HUES48 (cell line): ENCODE data around the gene COQ8B.

ENCODE experiments used
- H3K27ac ChIP-seq: one replicate; pipeline ENCODE4 v1.7.0; 2013; ENCODE audit warnings: low read depth, low read length, inconsistent platforms
- H3K27me3 ChIP-seq: 2 replicates; pipeline ENCODE4 v1.6.1; 2013; ENCODE audit warnings: mild to moderate bottlenecking, low read length; ENCODE audit not compliant: control insufficient read depth, insufficient read depth
- H3K36me3 ChIP-seq: 2 replicates; pipeline ENCODE4 v1.6.1; 2013; ENCODE audit warnings: low read length; ENCODE audit not compliant: control insufficient read depth, insufficient read depth
- H3K4me1 ChIP-seq: 2 replicates; pipeline ENCODE4 v1.6.1; 2013; ENCODE audit warnings: mild to moderate bottlenecking, low read length; ENCODE audit not compliant: control insufficient read depth, insufficient read depth
- H3K4me3 ChIP-seq: 2 replicates; pipeline ENCODE4 v1.5.1; 2013; ENCODE audit warnings: mild to moderate bottlenecking, low read depth, low read length
- H3K9ac ChIP-seq: 2 replicates; pipeline ENCODE4 v1.6.1; 2013; ENCODE audit warnings: mild to moderate bottlenecking, low read depth, low read length, moderate library complexity
- H3K9me3 ChIP-seq: 2 replicates; pipeline ENCODE4 v1.6.1; 2013; ENCODE audit warnings: low read length; ENCODE audit not compliant: control insufficient read depth, insufficient read depth

The COQ8B gene

GRCh38 chr19:40677156-40677555, 39.5 kb downstream of the COQ8B start:
- H3K9ac ChIP-seq: no peak overlapping the region
- peaks cover 73% of the 10 kb centered on the region for H3K36me3 ChIP-seq
- H3K27ac ChIP-seq: no peak overlapping the region
- H3K4me3 ChIP-seq: no peak overlapping the region
- H3K4me1 ChIP-seq: no peaks in the 10 kb centered on the region
- no peaks in the 10 kb centered on the region for H3K27me3 ChIP-seq
- no peaks in the 10 kb centered on the region for H3K9me3 ChIP-seq

- Histone ChIP-seq H3K36me3 (peaks cover 86% of the 10 kb centered on the region), H3K9me3 (no peaks in the 10 kb centered on the region), H3K27me3 (no peaks in the 10 kb centered on the region), H3K4me1 (no peaks in the 10 kb centered on the region), H3K27ac (no peak overlapping the region), H3K9ac (no peak overlapping the region), H3K4me3 (no peak overlapping the region)
Observed at GRCh38 chr19:40674291-40674690, 42.4 kb downstream of the COQ8B start.

GRCh38 chr19:40673397-40673796, 43.3 kb downstream of the COQ8B start:
- Histone ChIP-seq H3K4me1 (no peaks in the 10 kb centered on the region), H3K27me3 (no peaks in the 10 kb centered on the region), H3K27ac (no peak overlapping the region), H3K4me3 (no peak overlapping the region), H3K9ac (no peak overlapping the region), H3K9me3 (no peaks in the 10 kb centered on the region), H3K36me3 (peaks cover 91% of the 10 kb centered on the region)

GRCh38 chr19:40672573-40673299, 44.0 kb downstream of the COQ8B start:
- H3K9ac ChIP-seq: no peak overlapping the region
- H3K27ac ChIP-seq: no peak overlapping the region
- H3K4me3 ChIP-seq: no peak overlapping the region
- no peaks in the 10 kb centered on the region for H3K9me3 ChIP-seq
- no peaks in the 10 kb centered on the region for H3K4me1 ChIP-seq
- no peaks in the 10 kb centered on the region for H3K27me3 ChIP-seq
- H3K36me3 ChIP-seq: peaks cover 91% of the 10 kb centered on the region

- Histone ChIP-seq H3K27me3 (no peaks in the 10 kb centered on the region), H3K27ac (no peak overlapping the region), H3K9ac (no peak overlapping the region), H3K4me3 (no peak overlapping the region), H3K9me3 (no peaks in the 10 kb centered on the region), H3K36me3 (peaks cover 91% of the 10 kb centered on the region), H3K4me1 (no peaks in the 10 kb centered on the region)
Observed at GRCh38 chr19:40672038-40672437, 44.6 kb downstream of the COQ8B start.

GRCh38 chr19:40671404-40671803, 45.3 kb downstream of the COQ8B start:
- H3K27me3 ChIP-seq: no peaks in the 10 kb centered on the region
- H3K27ac ChIP-seq: no peak overlapping the region
- no peak overlapping the region for H3K9ac ChIP-seq
- H3K36me3 ChIP-seq: peaks cover 89% of the 10 kb centered on the region
- H3K4me1 ChIP-seq: no peaks in the 10 kb centered on the region
- no peaks in the 10 kb centered on the region for H3K9me3 ChIP-seq
- H3K4me3 ChIP-seq: no peak overlapping the region

GRCh38 chr19:40668991-40669614, 47.6 kb downstream of the COQ8B start:
- Histone ChIP-seq H3K4me1 (no peaks in the 10 kb centered on the region), H3K9ac (no peak overlapping the region), H3K27ac (no peak overlapping the region), H3K9me3 (no peaks in the 10 kb centered on the region), H3K36me3 (peaks cover 72% of the 10 kb centered on the region), H3K4me3 (no peak overlapping the region), H3K27me3 (no peaks in the 10 kb centered on the region)

- H3K4me1 ChIP-seq: no peaks in the 10 kb centered on the region
- no peak overlapping the region for H3K9ac ChIP-seq
- H3K4me3 ChIP-seq: no peak overlapping the region
- no peaks in the 10 kb centered on the region for H3K27me3 ChIP-seq
- H3K36me3 ChIP-seq: peaks cover 57% of the 10 kb centered on the region
- no peak overlapping the region for H3K27ac ChIP-seq
- H3K9me3 ChIP-seq: no peaks in the 10 kb centered on the region
Observed at GRCh38 chr19:40667602-40668001, 49.1 kb downstream of the COQ8B start.

- Histone ChIP-seq H3K9me3 (no peaks in the 10 kb centered on the region), H3K27me3 (no peaks in the 10 kb centered on the region), H3K4me1 (no peaks in the 10 kb centered on the region), H3K9ac (no peak overlapping the region), H3K27ac (no peak overlapping the region), H3K4me3 (no peak overlapping the region), H3K36me3 (peaks cover 50% of the 10 kb centered on the region)
Observed at GRCh38 chr19:40666803-40667438, 49.8 kb downstream of the COQ8B start.

GRCh38 chr19:40663695-40664692, 52.7 kb downstream of the COQ8B start:
- H3K27me3 ChIP-seq: no peaks in the 10 kb centered on the region
- H3K9me3 ChIP-seq: no peaks in the 10 kb centered on the region
- no peaks in the 10 kb centered on the region for H3K4me1 ChIP-seq
- no peak overlapping the region for H3K9ac ChIP-seq
- peaks cover 22% of the 10 kb centered on the region for H3K36me3 ChIP-seq
- H3K4me3 ChIP-seq: peak overlapping the region; percentile 71
- H3K27ac ChIP-seq: no peak overlapping the region
